Measurements from ENCODE around the gene SSC4D.

- no peak for TF ChIP-seq CTCF (conservative IDR thresholded peaks at IDR 0.05 in 1 of 2, IDR thresholded peaks at IDR 0.05 in 1 of 2; ENCODE audit: extremely low read depth in 1 of 2, insufficient read depth in 1 of 2, low read depth in 1 of 2, low read length in 2 of 2)
- no peak for TF ChIP-seq EZH2 (IDR thresholded peaks at IDR 0.05; ENCODE audit: borderline replicate concordance, low read length)
Observed at GRCh38 chr7:76400248-76400647, 9.2 kb downstream of the SSC4D start.
